ENCODE results near the gene PPP4R2.

DNA sequence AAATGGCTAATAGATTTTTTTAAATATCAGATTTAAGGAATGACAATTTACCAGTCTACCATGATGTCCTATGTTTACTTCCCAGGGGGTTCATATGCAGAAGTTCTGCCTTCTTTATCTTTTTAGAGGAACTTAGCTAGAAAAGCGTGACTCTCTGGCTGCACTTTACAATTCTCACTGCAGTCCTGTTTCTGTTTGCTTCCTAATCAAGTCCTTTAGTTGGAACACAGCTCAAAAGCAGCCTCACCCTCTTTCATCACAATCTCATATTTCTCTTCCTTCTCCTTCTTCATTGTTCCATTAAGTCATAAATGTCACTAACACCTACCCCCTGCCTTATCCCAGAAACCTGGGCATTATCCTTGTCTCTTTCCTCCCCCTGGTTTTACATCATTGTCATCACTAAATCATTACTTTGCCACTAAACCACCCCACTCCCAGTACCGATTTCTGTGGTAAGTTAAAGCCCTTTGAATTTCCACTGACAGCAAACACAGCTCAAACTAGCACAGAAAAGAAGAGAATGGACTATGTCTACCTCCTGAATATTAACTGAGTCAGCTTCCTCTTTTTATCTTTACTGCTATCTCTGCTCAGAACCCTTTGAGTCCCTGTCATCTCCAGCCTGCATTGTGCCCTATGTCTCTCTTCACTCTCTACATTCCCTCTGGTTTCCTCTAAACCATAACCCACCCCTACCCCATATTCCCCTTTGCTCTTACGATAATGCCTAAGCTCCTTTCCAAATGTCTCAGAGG, 13.8 kb upstream of the PPP4R2 start:
- TF ChIP-seq, protein P1, sequence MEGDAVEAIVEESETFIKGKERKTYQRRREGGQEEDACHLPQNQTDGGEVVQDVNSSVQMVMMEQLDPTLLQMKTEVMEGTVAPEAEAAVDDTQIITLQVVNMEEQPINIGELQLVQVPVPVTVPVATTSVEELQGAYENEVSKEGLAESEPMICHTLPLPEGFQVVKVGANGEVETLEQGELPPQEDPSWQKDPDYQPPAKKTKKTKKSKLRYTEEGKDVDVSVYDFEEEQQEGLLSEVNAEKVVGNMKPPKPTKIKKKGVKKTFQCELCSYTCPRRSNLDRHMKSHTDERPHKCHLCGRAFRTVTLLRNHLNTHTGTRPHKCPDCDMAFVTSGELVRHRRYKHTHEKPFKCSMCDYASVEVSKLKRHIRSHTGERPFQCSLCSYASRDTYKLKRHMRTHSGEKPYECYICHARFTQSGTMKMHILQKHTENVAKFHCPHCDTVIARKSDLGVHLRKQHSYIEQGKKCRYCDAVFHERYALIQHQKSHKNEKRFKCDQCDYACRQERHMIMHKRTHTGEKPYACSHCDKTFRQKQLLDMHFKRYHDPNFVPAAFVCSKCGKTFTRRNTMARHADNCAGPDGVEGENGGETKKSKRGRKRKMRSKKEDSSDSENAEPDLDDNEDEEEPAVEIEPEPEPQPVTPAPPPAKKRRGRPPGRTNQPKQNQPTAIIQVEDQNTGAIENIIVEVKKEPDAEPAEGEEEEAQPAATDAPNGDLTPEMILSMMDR (IDR thresholded peaks at IDR 0.05): no peak
- TF ChIP-seq POLR2AphosphoS5 (IDR thresholded peaks at IDR 0.05): no peak

All from breast epithelium (tissue), 3 donors.